ENCODE data around the gene ELFN1. TPM values are rescaled to one million over a fixed set of nuclear protein-coding genes. Genes with fewer than 3 reads are reported as not detected.
A peak's percentile ranks its signal among the peaks of the same experiment; 100 is the strongest.

Gene ELFN1
- polyA plus RNA-seq, 1 of the 3 experiments (the other 2 are of a cell fraction): 0.05 TPM

GRCh38 chr7:1644341-1645070 is 25.6 kb upstream of the ELFN1 start:
- Histone ChIP-seq H3K27me3 (ENCODE audit: insufficient read depth) (peaks cover 25% of the 10 kb centered on the region), H3K36me3 (replicated peaks in 1 of 2; ENCODE audit: control insufficient read depth in 1 of 2, insufficient read depth in 2 of 2, low read length in 1 of 2) (no peaks in the 10 kb centered on the region), H3K4me1 (ENCODE audit: control insufficient read depth in 1 of 2, insufficient read depth in 2 of 2, low read depth in 1 of 2, low read length in 1 of 2) (peaks cover 0 to 77% of the 10 kb centered on the region in 2 experiments; a peak in 1 of 4 replicates), H4K20me1 (ENCODE audit: insufficient read depth) (no peaks in the 10 kb centered on the region), H3K9me3 (no peaks in the 10 kb centered on the region), H3F3A (replicated peaks; ENCODE audit: insufficient read depth) (no peaks in the 10 kb centered on the region), H3K4me3 (ENCODE audit: low read depth in 2 of 2, low read length in 1 of 2) (no peak overlapping the region), H3K4me2 (no peak overlapping the region), H3K9me2 (no peaks in the 10 kb centered on the region), H3K79me2 (ENCODE audit: insufficient read depth) (no peaks in the 10 kb centered on the region), H3K27ac (ENCODE audit: low read depth in 2 of 2, low read length in 1 of 2) (peak overlapping the region in 1 of 2 experiments; percentile 67; a peak in 1 of 4 replicates), H2AFZ (ENCODE audit: low read depth) (no peak overlapping the region), H3K9ac (no peak overlapping the region)
- WGBS (ENCODE audit: low lambda C conversion rate): 72% methylated on average over 19 of the region's 23 CpGs
- no peak for TF ChIP-seq ELF1 (IDR thresholded peaks at IDR 0.05)
- TF ChIP-seq SIN3A (IDR thresholded peaks at IDR 0.05; ENCODE audit: borderline replicate concordance, low read depth, low read length): no peak
- TF ChIP-seq CHD2 (IDR thresholded peaks at IDR 0.05; ENCODE audit: low read length, partially characterized antibody): no peak
- TF ChIP-seq GABPA (IDR thresholded peaks at IDR 0.05; ENCODE audit: low read depth): no peak
- TF ChIP-seq RAD21 (IDR thresholded peaks at IDR 0.05; ENCODE audit: low read length): no peak
- no peak for TF ChIP-seq FOXM1 (IDR thresholded peaks at IDR 0.05; ENCODE audit: low read depth)
- no peak for TF ChIP-seq TEAD4 (IDR thresholded peaks at IDR 0.05; ENCODE audit: borderline replicate concordance, insufficient read depth)
- TF ChIP-seq REST (IDR thresholded peaks at IDR 0.05; ENCODE audit: low read depth, low read length): no peak
- no peak for TF ChIP-seq PBX3 (IDR thresholded peaks at IDR 0.05)
- no peak for TF ChIP-seq JUND (IDR thresholded peaks at IDR 0.05)
- no peak for TF ChIP-seq FOXJ3 (CRISPR knock-in tag; IDR thresholded peaks at IDR 0.05)
- TF ChIP-seq POLR2AphosphoS5 (IDR thresholded peaks at IDR 0.05; ENCODE audit: low read depth, low read length): no peak
- TF ChIP-seq MXI1 (IDR thresholded peaks at IDR 0.05; ENCODE audit: low read depth, low read length): no peak
- TF ChIP-seq TCF12 (IDR thresholded peaks at IDR 0.05): no peak
- TF ChIP-seq USF2 (IDR thresholded peaks at IDR 0.05; ENCODE audit: borderline replicate concordance, low read depth, low read length): no peak
- TF ChIP-seq TAF1 (IDR thresholded peaks at IDR 0.05; ENCODE audit: borderline replicate concordance, low read depth, low read length): no peak
- no peak for TF ChIP-seq EP300 (IDR thresholded peaks at IDR 0.05; ENCODE audit: borderline replicate concordance in 1 of 2, low read depth in 1 of 2, low read length in 1 of 2)
- no peak for TF ChIP-seq EZH2phosphoT487 (IDR thresholded peaks at IDR 0.05; ENCODE audit: borderline replicate concordance, low read depth)
- TF ChIP-seq ZBTB33 (IDR thresholded peaks at IDR 0.05; ENCODE audit: borderline replicate concordance, low read depth): no peak
- DNase-seq: no peak
- ChIA-PET POLR2A (no interaction called here), CTCF (interaction anchor here (0.6 to 2.1 kb wide), 4 partner anchors 10 to 65 kb away, joined by 3 to 11 read pairs (median 4); no protein-coding TSS in a partner anchor)
